CD4-positive, alpha-beta T cell treated with Interleukin-6 at 100 ng/mL for 8 hours (primary cell): ENCODE results near the gene NR1I2.

Experiments
- DNase-seq: peaks from one replicate; pipeline ENCODE4 v3.0.0-alpha.2; 2020; ENCODE audit warnings: mixed read lengths, low spot score

The NR1I2 gene

DNA sequence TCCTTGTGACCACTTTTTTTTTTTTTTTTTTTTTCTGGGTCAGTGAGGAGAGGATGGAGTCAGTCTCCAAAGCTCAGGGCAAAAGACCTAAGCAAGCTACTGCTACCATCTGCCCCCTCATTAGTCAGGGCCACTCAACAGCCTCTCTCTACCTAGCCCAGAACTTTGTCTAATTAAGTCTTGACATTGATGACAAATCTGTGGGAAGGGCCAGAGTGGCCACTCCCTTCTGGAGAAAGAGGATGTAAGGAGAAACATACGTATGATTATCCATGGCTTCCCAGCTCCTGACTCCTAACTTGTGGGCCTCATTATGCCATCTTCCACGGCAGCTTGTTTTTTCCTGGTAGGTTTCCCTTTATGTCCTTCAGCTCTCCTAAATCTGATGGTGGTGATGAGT, 37.9 kb downstream of the NR1I2 start:
- DNase-seq: no peak

- DNase-seq: no peak
Observed at GRCh38 chr3:119825820-119826219, 43.9 kb downstream of the NR1I2 start.

GRCh38 chr3:119826711-119827608, 45.1 kb downstream of the NR1I2 start:
- no peak for DNase-seq

GRCh38 chr3:119829420-119829819, 47.5 kb downstream of the NR1I2 start:
- no peak for DNase-seq

DNA sequence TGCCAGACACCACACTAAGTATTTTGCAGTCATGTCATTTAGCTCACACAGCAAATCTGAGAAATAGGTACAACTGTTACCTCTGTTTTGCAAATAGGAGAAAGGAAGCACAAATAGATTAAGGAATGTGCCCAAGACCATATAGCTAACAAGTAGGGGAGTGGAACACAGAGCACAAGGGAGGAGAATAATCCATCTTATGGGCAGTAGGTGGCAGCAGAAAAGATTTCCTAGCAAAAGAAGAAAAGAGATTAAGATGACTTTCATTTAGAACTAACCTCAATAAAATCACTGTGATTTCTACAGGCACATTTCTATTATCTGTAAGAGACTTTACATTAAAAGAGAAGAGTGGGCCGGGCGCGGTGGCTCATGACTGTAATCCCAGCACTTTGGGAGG, 49.1 kb downstream of the NR1I2 start:
- DNase-seq: no peak

GRCh38 chr3:119831941-119832371, 50.1 kb downstream of the NR1I2 start:
- no peak for DNase-seq

GRCh38 chr3:119834754-119835370, 53.0 kb downstream of the NR1I2 start:
- no peak for DNase-seq

DNA sequence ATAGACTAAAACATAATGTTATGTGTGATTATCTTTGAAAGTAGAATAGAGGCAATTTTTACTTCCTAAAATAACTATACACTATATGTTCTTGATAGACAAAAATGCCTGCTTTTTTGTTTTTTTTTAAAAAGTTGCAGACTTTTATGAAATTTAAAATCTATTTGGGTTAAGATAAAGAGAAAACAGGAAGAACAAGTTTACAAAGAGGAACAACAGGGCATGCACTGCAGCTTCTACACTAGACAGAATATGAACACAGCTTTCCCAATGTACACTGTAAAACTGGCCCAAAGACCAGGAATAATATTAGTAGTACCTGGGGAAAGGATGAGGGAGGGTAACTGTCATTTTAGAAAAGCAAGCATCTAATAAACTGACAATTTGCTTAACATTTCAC, 53.7 kb downstream of the NR1I2 start:
- no peak for DNase-seq

DNA sequence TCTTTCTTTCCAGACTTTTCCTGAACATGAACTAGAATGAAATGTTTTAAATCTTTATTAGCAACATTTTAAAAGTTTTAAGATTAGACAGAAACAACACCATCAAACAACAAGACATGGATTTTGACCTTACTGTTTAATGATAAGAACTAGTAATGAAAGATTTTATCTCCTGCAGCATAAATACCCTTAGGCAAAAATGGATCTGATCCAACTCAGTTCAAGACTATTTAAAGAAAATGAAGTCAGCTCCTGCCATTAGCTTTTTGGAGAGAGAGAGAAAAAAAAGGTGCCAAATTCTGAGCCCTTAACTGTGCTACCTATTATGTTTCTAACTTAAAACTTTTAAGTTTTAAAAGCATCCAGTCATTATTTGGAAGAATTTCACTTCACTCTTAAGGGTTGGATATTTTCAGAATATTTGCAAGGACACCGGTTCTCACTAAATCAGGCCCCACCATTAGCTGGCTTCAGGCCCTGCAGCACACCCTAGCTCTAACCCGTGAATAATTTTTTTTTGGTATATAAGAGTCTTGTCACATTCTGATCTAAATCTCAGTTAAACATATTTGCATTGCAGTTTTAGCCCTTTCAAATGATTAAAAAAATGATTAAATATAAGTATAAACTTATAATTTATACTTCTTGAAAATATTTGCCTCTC, 60.0 kb downstream of the NR1I2 start:
- DNase-seq: no peak

GRCh38 chr3:119849126-119849525, 67.2 kb downstream of the NR1I2 start:
- no peak for DNase-seq

- no peak for DNase-seq
Observed at GRCh38 chr3:119856695-119857094, 74.8 kb downstream of the NR1I2 start.

- DNase-seq: no peak
Observed at GRCh38 chr3:119858957-119859356, 77.1 kb downstream of the NR1I2 start.

DNA sequence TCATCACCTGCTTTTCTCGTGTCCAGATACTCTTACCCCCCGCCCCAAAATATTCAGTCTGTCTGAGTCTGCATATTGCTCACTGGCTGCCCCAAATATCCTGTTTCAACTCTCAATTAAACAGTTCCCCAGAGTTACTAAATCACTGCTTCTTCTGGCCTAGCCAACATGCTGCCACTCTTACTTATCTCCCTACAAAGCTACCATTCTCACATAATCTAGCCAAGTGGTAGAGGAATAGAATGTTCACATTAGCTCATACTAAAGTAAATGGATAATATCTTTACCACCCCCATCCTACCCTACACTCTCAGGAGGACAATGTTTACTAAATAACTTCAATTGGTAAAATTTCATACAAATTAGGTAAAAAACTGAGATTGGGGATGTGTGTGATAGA, 77.8 kb downstream of the NR1I2 start:
- DNase-seq: no peak

DNA sequence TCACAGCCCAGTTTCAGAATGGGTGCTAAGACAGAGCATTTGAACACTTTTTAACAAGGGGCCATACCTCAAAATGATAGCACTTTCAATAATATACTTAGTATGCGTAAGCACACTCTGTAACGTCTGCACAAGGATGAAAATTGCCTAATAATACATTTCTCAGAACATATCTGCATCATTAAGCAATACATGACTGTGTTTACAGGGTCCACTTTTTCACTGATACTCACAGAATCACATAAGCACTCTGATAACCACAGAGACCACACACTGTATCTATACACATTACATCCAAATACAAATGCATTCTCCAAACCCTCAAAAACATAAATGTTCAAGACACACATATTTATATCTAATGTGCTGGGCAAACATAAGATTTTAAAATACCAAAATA, 79.8 kb downstream of the NR1I2 start:
- DNase-seq: no peak

- no peak for DNase-seq
Observed at GRCh38 chr3:119862616-119863015, 80.7 kb downstream of the NR1I2 start.

GRCh38 chr3:119864476-119864875, 82.6 kb downstream of the NR1I2 start:
- no peak for DNase-seq
